HG03108 (cell line): ENCODE measurements around the gene GPR162.

Source experiments
- ATAC-seq: cut with Tn5 transposase; IDR thresholded peaks from one replicate; pipeline ENCODE4 v1.9.1; 2021; ENCODE audit warnings: moderate library complexity; ENCODE audit not compliant: unreplicated experiment

GPR162 gene

DNA sequence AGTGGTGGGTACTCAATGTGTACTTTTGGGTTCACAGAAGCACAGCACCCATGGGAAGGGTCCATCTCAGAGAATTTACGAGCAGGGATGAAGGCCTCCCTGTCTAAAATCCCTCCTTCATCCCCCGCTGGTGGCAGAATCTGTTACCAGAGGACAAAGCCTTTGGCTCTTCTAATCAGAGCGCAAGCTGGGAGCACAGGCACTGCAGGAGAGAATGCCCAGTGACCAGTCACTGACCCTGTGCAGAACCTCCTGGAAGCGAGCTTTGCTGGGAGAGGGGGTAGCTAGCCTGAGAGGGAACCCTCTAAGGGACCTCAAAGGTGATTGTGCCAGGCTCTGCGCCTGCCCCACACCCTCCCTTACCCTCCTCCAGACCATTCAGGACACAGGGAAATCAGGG lies 1.5 kb upstream of the GPR162 start:
- ATAC-seq: no peak

DNA sequence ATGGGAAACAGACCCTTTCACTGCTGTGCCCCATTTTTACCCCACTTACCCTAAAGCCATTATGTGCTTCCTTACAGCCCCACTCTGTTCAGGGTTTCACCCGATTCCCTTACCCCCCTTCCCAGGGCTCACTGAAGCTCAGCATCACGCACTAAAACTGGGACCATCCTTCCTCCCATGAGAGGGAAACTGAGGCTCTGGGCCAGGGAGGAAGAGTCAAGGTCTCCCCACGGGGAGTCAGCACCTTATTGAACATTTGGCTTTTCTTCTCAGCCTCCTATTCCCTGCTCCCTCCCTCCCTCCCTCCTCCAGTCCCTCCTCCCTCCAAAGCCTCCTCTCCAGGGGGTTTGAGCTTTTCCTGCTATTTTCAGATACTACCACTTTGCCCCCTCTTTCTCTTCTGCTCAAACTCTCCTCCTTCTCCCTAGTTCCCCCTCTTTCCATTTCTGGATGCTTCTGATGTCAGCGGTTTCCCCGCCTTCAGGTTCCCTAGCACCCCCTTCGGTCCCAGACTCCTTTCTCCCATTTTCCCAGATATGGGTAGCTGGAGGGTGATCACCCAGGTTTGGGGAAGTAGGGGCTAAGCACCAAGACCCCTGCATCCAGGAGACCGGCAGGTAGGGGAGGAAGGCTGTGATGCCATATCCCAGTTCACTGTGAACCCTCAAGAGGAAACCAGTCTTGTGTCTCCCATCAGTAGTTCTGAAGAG lies 960 bp downstream of the GPR162 start:
- no peak for ATAC-seq

GRCh38 chr12:6823182-6824084 lies 1.8 kb downstream of the GPR162 start:
- ATAC-seq: no peak

DNA sequence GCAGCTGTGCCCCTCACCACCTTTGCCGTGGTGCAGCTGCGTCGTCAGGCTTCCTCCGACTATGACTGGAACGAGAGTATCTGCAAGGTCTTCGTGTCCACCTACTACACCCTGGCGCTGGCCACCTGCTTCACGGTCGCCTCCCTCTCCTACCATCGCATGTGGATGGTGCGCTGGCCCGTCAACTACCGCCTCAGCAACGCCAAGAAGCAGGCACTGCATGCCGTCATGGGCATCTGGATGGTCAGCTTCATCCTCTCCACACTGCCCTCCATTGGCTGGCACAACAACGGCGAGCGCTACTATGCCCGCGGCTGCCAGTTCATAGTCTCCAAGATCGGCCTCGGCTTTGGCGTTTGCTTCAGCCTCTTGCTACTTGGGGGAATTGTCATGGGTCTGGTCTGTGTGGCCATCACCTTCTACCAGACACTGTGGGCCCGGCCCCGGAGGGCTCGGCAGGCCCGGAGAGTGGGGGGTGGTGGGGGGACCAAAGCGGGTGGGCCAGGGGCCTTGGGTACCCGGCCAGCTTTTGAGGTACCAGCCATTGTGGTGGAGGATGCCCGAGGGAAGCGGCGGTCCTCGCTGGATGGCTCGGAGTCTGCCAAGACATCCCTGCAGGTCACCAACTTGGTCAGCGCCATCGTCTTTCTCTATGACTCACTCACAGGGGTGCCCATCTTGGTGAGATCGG lies 2.6 kb downstream of the GPR162 start:
- no peak for ATAC-seq

- no peak for ATAC-seq
Observed at GRCh38 chr12:6824901-6825381, 3.3 kb downstream of the GPR162 start.

- no peak for ATAC-seq
Observed at GRCh38 chr12:6825398-6826124, 3.9 kb downstream of the GPR162 start.

DNA sequence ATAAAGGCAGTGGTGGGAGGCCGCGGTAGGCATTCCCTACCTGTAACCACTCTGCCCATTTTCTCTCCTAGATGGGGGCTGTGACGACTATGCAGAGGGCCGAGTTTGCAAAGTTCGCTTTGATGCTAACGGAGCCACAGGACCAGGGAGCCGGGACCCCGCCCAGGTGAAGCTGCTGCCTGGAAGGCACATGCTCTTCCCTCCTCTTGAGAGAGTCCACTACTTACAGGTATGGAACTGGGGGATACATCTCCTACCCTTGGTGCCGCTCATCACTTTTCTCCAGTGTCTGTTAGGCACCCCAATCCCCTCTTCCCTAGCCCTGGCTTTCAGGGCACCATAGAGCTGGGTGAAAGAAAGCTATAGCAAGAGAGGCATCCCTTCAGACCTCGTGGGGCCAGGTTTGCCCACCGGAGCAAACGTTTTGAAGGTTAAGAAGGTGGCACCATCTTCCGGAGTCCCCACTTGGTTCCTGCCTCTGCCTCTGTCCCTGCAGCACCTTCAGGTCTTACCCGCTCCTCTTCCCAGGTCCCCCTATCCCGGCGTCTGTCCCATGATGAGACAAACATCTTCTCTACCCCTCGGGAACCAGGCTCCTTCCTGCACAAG lies 4.6 kb downstream of the GPR162 start:
- no peak for ATAC-seq

DNA sequence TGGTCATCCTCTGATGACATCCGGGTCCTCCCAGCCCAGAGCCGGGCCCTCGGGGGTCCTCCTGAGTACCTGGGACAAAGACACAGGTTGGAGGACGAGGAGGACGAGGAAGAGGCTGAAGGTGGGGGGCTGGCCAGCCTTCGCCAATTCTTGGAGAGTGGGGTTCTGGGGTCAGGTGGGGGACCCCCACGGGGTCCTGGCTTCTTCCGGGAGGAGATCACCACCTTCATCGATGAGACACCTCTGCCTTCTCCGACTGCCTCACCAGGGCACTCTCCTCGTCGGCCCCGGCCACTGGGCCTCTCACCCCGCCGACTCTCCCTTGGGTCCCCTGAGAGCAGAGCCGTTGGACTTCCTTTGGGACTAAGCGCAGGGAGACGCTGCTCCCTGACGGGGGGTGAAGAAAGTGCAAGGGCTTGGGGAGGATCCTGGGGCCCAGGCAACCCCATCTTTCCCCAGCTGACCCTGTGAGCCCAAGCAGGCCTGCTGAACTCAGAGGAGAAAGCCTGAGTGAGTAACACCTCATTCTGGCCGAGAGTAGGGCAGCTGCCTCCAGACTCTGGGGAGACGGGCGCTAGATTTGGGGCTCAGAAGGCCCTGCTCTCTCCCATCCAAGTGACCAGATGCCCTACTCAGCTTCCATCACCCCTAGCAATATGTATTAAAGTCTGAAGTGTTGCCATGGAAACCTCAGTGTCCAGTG lies 5.3 kb downstream of the GPR162 start:
- no peak for ATAC-seq

GRCh38 chr12:6827437-6827911 lies 5.9 kb downstream of the GPR162 start:
- ATAC-seq: no peak

DNA sequence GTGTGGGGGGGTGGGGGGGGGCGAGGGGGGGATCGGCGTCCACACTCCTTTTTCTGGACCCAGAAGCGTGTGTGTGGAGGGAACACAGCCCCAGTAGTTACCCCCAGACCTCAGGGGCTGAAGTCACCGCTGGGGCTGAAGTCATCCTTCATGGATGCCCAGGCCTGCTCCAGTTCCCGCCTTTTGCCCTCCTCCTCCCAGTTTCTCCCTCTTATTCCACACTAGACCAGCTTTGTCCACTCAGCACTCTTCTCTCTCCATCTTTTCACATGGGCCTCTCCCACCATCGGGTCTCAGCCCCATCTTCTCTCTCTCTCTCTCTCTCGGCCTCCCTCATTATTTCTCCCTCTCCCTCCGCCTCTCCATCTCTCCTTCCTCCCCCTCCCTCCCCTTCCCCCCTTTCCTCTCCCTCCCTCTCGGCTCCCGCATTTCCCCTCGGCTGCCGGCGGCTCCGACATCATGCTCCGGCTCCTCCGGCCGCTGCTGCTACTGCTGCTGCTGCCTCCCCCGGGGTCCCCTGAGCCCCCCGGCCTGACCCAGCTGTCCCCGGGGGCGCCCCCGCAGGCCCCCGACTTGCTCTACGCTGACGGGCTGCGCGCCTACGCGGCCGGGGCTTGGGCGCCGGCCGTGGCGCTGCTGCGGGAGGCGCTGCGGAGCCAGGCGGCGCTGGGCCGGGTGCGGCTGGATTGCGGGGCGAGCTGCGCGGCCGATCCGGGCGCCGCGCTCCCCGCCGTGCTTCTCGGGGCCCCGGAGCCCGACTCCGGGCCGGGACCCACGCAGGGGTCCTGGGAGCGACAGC lies 6.6 kb downstream of the GPR162 start, which contains the start of gene P3H3:
TSS of gene P3H3 (plus strand) at position 426 of the 799 bp plus-strand sequence. CDS start at position 460, 34 bp downstream.
- no peak for ATAC-seq

DNA sequence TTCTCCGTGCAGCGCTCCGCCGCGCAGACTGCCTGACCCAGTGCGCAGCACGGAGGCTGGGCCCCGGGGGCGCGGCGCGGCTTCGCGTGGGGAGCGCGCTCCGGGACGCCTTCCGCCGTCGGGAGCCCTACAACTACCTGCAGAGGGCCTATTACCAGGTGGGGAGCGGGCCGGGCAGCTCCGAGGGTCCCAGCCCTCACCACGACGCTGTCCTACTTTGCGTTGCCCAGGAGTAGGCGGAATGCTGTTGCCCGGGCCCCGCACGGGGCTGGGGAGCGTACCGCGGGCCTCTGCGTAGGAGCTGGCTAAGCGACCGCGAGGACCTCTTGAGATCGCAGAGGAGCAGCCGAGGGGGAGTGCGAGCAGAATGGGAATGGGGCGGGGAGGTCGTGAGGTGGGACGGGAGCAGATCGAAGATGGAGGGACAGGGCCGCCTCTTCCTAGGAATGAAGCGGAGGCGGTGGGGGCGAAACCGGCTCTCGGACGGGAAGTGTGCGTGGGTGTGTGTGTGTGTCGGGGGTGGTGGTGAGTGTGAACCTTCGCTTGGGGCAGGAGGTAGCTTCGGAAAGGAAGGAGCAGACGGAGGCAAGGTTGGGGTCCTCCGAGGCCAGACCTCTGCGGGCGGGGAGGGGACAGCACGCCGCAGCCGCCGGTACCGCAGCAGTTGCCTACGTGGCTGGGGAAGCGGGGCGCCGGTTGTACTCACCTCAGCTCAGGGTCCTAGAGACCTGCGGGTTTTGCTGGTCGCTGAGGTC lies 7.3 kb downstream of the GPR162 start:
- no peak for ATAC-seq

- ATAC-seq: no peak
Observed at GRCh38 chr12:6829536-6830220, 8.1 kb downstream of the GPR162 start.

DNA sequence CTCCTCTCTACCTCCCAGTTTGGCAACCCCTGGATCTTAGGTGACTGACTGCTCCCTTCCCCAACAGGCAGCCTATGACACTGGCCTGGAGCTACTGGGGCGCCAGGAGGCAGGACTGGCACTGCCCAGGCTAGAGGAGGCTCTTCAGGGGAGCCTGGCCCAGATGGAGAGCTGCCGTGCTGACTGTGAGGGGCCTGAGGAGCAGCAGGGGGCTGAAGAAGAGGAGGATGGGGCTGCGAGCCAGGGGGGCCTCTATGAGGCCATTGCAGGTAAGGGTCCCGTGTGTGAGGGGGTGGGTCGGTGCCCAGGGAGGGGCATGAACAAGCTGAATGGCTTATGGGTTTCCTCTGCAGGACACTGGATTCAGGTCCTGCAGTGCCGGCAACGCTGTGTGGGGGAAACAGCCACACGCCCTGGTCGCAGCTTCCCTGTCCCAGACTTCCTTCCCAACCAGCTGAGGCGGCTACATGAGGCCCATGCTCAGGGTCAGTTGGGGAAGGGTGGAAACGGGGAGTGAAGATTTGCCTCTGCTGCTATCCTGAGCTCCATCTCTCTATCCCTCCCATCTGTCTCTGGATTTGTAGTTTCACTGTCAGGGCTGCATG lies 8.8 kb downstream of the GPR162 start:
- no peak for ATAC-seq

DNA sequence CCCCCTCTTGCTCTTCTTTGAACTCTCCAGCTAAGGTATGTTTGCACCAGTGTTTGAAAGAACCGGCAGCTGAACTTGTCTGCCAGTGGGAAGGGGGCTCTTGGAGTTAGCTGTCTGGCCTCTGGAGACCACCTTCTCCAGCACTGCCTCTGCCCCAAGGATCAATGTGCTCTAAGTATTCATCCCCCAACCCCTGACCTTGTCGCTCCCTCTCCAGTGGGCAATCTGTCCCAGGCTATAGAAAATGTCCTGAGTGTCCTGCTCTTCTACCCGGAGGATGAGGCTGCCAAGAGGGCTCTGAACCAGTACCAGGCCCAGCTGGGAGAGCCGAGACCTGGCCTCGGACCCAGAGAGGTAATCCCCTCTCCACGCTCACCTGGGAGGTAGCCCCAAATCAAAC lies 9.4 kb downstream of the GPR162 start:
- ATAC-seq: no peak

DNA sequence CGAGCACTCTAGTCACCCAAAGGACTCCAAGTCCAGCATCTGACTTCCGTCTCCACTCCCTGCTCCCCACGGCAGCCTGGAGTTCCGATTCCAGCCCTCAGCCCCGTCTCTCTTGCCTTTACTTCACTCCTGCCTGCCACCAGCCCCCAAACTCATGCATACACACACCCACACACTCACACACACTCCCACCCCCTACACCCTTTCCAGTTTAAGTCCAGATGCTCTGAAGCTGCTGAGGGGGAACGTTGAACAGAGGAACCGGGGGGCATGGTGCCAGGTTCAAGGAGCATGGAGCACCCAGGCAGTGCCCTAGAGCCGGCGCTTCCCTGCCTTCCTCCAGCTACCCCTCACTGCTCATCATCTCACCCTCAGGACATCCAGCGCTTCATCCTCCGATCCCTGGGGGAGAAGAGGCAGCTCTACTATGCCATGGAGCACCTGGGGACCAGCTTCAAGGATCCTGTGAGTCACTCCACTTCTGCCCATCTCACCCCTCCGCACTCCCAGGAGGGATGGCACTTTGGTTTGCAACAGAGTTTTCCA lies 9.9 kb downstream of the GPR162 start:
- no peak for ATAC-seq

DNA sequence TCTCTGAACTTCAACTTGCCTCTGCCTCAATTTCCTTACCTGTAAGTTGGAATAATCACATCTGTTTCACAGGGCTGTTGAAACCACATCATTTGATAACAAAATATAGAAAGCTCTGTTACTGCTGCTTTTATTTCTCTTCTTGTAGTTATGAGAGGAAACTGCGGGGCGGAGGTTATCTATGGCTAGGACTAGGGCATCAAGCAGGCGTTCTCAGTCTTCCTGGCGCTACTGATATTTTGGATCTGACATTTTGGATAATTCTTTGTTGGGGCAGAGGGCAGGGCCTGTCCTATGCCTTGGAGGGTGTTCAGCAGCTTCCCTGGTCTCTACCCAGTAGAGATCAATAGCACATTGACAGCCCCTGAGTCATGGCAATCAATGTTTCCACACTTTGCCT lies 10.5 kb downstream of the GPR162 start:
- no peak for ATAC-seq
